Ishikawa (cell line): ENCODE data around the gene VRK3.

Source experiments
- CEBPB ChIP-seq: IDR thresholded peaks from 2 replicates; pipeline ENCODE4 v1.6.1; 2012
- CREB1 ChIP-seq: IDR thresholded peaks from 2 replicates; pipeline ENCODE4 v1.6.1; 2012; ENCODE audit warnings: low read depth
- EGR1 ChIP-seq: IDR thresholded peaks from 2 replicates; pipeline ENCODE4 v1.6.1; 2012
- EP300 ChIP-seq: IDR thresholded peaks from 2 replicates; pipeline ENCODE4 v1.6.1; 2012; ENCODE audit warnings: borderline replicate concordance
- FOXM1 ChIP-seq: IDR thresholded peaks from 2 replicates; pipeline ENCODE4 v1.6.1; 2012; ENCODE audit warnings: low read depth, borderline replicate concordance
- MAX ChIP-seq: IDR thresholded peaks from 2 replicates; pipeline ENCODE4 v1.6.1; 2012
- NFIC ChIP-seq: IDR thresholded peaks from 2 replicates; pipeline ENCODE4 v1.6.1; 2012
- RAD21 ChIP-seq: IDR thresholded peaks from 2 replicates; pipeline ENCODE4 v1.6.1; 2012; ENCODE audit warnings: low read depth
- TAF1 ChIP-seq: IDR thresholded peaks from 2 replicates; pipeline ENCODE4 v1.6.1; 2012; ENCODE audit warnings: low read depth, mild to moderate bottlenecking
- TCF12 ChIP-seq: IDR thresholded peaks from 2 replicates; pipeline ENCODE4 v1.6.1; 2012; ENCODE audit warnings: low read depth
- TEAD4 ChIP-seq: IDR thresholded peaks from 2 replicates; pipeline ENCODE4 v1.6.1; 2012
- YY1 ChIP-seq: IDR thresholded peaks from 2 replicates; pipeline ENCODE4 v1.6.1; 2012; ENCODE audit warnings: low read depth
- ZBTB7A ChIP-seq: IDR thresholded peaks from 2 replicates; pipeline ENCODE4 v1.6.1; 2012; ENCODE audit warnings: low read depth
- TF ChIP-seq, protein P1 (sequence below): IDR thresholded peaks from 2 replicates; pipeline ENCODE4 v1.6.1; 2012
- TF ChIP-seq, protein P2 (sequence below): IDR thresholded peaks from 2 replicates; pipeline ENCODE4 v1.6.1; 2012; ENCODE audit warnings: low read depth, mild to moderate bottlenecking

Gene VRK3

GRCh38 chr19:49954092-49954829, 70.9 kb downstream of the VRK3 start:
- TF ChIP-seq, protein P1, sequence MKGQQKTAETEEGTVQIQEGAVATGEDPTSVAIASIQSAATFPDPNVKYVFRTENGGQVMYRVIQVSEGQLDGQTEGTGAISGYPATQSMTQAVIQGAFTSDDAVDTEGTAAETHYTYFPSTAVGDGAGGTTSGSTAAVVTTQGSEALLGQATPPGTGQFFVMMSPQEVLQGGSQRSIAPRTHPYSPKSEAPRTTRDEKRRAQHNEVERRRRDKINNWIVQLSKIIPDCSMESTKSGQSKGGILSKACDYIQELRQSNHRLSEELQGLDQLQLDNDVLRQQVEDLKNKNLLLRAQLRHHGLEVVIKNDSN: no peak
- TF ChIP-seq YY1 (no peak), ZBTB7A (no peak), RAD21 (no peak), TAF1 (no peak), TEAD4 (no peak), TCF12 (no peak)
- TF ChIP-seq, protein P2, sequence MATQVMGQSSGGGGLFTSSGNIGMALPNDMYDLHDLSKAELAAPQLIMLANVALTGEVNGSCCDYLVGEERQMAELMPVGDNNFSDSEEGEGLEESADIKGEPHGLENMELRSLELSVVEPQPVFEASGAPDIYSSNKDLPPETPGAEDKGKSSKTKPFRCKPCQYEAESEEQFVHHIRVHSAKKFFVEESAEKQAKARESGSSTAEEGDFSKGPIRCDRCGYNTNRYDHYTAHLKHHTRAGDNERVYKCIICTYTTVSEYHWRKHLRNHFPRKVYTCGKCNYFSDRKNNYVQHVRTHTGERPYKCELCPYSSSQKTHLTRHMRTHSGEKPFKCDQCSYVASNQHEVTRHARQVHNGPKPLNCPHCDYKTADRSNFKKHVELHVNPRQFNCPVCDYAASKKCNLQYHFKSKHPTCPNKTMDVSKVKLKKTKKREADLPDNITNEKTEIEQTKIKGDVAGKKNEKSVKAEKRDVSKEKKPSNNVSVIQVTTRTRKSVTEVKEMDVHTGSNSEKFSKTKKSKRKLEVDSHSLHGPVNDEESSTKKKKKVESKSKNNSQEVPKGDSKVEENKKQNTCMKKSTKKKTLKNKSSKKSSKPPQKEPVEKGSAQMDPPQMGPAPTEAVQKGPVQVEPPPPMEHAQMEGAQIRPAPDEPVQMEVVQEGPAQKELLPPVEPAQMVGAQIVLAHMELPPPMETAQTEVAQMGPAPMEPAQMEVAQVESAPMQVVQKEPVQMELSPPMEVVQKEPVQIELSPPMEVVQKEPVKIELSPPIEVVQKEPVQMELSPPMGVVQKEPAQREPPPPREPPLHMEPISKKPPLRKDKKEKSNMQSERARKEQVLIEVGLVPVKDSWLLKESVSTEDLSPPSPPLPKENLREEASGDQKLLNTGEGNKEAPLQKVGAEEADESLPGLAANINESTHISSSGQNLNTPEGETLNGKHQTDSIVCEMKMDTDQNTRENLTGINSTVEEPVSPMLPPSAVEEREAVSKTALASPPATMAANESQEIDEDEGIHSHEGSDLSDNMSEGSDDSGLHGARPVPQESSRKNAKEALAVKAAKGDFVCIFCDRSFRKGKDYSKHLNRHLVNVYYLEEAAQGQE: no peak

GRCh38 chr19:49953416-49953815, 71.8 kb downstream of the VRK3 start:
- TF ChIP-seq YY1: no peak
- no peak for TF ChIP-seq TCF12
- TF ChIP-seq EP300: no peak
- TF ChIP-seq CEBPB: no peak
- TF ChIP-seq MAX: no peak
- TF ChIP-seq, protein P1: no peak
- no peak for TF ChIP-seq ZBTB7A

DNA sequence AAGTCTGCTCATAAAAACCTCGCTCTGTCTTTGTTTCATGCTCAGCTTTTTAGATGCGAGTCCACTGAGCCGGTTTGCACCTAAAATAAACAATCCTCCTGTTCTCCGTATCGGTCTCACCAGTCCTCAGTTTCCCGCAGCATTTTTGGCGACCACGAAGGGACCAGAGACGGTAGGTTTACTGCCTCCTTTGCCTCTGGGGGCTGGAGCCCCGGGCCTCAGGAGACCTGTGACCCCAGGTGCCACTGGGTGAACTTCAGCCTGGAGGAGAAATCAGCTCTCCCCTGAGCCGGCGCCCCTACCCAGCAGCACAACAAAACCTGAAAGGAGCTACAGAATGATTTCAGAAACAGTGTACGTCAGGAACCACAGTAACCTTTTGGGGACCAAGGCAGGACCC, 72.3 kb downstream of the VRK3 start:
- TF ChIP-seq TEAD4 (no peak), NFIC (no peak), TCF12 (no peak), FOXM1 (no peak), CEBPB (no peak), TAF1 (no peak), EGR1 (no peak), RAD21 (no peak), YY1 (no peak), EP300 (no peak)
- TF ChIP-seq, protein P2: no peak
- TF ChIP-seq, protein P1: no peak

DNA sequence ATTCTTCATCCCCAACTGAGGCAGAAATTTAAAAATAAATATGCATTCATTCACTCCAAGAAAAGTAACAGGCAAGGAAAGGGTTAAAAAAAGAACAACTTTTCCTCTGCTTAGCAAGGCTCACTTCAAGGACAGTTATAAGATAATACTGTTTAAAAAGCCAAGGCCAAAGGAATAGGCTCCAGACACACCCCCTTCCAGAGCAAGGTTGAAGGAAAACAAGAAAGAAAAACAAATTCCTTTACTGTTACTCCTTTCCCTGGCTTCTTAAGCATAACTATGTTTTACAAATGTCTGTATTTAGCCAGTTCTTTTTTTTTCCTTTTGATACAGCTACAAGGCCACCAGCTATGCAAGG, 72.7 kb downstream of the VRK3 start:
- TF ChIP-seq, protein P1: no peak
- no peak for TF ChIP-seq TEAD4
- TF ChIP-seq, protein P2: no peak
- TF ChIP-seq YY1: no peak
- TF ChIP-seq EGR1: no peak
- no peak for TF ChIP-seq FOXM1
- TF ChIP-seq NFIC: no peak
- TF ChIP-seq CREB1: no peak
- no peak for TF ChIP-seq TAF1
- no peak for TF ChIP-seq RAD21
- no peak for TF ChIP-seq ZBTB7A
- TF ChIP-seq MAX: no peak
- no peak for TF ChIP-seq CEBPB
- TF ChIP-seq EP300: no peak
- TF ChIP-seq TCF12: no peak
